GM23248 (cell line): Measurements from ENCODE around the gene POU3F1.

Experiments used
- EZH2 ChIP-seq: fragments of 200-600 bp; sonication (generic); IDR thresholded peaks from 2 replicates; pipeline ENCODE4 v1.6.1; 2018; ENCODE audit warnings: antibody characterized with exemption, mild to moderate bottlenecking; ENCODE audit not compliant: insufficient read depth, poor library complexity, severe bottlenecking
- EZH2phosphoT487 ChIP-seq: fragments of 200-600 bp; sonication (generic); IDR thresholded peaks from 2 replicates; pipeline ENCODE4 v1.6.1; 2018; ENCODE audit warnings: antibody characterized with exemption, moderate library complexity, mild to moderate bottlenecking, low read depth; ENCODE audit not compliant: insufficient read depth

DNA sequence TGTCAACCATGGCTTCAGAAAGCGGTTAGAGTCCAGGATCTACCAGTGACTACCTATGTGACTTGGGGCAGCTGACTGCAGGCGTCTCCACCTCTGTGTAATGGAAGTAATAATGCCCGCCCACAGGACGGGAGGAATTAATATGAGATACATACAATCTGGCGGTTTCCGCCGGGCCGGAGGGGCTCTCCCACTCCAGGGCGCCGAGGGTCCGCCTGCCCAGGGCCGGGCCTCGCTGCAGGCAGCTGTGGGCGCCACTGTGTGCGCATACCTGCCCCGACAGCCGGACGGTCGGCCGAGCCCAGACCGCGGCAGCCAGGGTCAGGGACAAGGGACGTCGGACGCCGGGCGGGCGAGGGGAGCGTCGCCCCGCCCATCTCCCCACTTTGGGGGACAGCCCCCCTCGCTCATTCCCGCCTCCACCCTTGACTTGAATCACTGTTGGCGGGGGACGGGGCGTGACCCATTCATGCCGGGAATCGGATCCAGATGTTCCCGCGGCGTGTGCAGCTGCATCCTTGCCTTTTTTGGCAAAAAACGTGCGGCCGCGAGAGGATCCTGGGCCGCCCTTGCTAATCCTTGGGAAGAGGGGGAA is 50.7 kb downstream of the POU3F1 start:
- TF ChIP-seq EZH2phosphoT487 (no peak), EZH2 (no peak)
